ENCODE measurements around the gene RHEB.

The RHEB gene

DNA sequence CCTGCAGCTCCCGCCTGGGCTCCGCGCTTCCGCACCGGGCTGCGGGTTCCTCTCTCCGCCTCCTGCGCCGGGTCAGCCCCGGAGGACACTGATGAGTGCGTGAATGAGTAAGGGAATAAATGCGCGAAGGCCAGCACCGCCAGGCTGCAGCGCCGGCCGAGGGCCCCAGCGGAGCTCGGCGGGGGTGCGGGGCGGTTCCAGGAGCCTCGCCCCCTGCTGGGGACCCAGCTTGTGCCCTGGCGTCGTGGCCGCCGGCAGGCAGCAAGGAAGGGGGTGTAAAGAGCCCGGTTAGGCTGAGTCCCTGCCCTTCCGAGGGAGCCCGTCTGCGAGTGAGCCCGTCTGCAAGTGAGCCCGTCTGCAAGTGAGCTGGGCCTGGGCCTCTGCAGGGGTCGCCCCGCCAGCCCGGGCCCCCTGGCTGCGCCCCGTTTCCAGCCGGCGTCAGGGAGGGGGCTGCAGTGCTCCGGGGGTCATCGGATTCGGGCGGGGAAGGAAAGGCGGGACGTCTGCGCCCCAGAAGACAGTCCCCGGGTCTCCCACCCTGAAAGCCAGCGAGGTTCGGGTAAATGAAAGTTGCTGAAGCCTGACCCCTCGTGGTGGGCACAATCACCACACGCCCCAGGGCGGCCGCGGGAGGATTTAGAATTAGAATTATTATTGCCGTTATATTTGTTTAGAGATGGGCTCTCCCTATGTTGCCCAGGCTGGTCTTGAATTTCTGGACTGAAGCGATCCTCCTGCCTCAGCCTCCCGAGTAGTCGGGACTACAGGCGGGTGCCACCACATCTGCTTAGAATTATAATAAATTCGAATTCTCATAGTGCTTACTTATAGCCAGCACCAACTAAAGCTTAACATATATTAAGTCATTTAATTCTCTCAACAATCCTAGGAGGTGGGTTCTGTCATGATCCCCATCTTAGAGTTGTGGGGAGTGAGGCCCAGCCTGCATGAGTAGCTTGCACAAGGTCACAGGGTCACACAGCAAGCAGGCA, 71.1 kb downstream of the RHEB start:
- DNase-seq (ENCODE audit: low read depth): peak; percentile 65

DNA sequence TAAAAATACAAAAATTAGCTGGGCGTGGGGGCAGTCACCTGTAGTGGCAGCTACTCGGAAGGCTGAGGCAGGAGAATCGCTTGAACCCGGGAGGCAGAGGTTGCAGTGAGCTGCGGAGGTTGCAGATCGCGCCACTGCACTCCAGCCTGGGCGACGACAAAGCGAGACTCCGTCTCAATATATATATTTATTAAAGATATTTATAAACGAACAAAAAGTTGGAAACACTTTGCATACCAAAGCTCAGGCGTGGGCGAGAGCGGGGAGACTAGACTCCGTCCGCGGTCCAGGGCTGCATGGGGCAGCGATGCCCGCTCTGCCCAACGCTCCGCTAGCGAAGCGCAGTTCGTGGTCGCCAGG, 71.8 kb downstream of the RHEB start:
- DNase-seq (ENCODE audit: low read depth): no peak

DNA sequence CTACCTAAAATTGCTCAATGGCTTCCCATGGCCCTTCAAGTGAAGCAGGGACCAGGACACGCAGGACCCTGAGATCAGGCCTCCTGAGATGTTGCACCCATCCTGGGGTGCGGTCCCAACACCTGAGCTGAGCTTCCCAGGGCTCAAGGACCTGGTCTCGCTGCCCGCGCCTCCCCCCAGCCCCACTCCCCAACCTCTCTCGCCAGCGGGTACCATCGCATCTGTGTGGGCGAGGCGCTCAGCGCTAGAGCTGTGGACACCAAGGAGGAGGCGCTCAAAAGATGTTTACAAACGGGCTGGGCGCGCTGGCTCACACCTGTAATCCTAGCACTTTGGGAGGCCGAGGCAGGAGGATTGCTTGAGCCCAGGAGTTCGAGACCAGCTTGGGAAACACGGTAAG, 72.4 kb downstream of the RHEB start:
- DNase-seq (ENCODE audit: low read depth): no peak

DNA sequence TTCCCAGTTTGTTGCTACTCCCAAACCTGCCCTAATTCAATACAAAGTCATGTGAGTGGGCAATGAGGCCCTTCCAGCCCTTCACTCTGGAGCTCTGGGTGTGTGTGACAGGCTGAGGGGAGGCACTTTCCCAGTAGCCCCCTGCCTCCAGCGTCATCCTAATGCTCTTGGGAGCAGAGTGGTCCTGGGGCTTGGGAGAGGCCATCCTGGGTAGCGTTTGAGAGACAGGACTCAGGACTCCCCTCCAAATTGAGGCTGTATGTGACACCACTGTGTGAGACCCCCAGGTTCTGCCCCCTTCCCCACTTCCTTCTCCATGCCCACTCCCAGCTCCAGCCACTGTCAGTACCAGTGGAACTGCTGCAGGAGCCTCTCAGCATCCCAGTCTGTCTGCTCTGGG, 73.3 kb downstream of the RHEB start:
- no peak for DNase-seq (ENCODE audit: low read depth)

DNA sequence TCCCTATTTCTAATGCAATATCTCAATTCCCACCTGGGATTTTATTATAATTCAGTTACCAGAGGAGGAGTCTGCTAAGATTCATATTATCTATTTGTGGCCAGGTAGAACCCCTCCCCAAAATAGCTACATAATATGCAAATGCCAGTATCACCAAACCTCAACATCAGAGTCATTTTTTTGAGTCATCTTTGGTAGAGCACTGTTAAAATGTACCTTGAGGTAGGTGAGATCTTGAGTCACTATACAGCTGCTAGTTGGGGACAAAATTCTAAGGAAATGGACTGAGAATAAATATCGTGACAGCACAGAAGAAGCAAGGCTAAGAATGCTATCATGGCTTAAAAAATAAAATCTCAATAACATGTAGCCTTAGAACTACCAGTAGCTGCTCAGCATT, 75.1 kb downstream of the RHEB start:
- no peak for DNase-seq (ENCODE audit: low read depth)

DNA sequence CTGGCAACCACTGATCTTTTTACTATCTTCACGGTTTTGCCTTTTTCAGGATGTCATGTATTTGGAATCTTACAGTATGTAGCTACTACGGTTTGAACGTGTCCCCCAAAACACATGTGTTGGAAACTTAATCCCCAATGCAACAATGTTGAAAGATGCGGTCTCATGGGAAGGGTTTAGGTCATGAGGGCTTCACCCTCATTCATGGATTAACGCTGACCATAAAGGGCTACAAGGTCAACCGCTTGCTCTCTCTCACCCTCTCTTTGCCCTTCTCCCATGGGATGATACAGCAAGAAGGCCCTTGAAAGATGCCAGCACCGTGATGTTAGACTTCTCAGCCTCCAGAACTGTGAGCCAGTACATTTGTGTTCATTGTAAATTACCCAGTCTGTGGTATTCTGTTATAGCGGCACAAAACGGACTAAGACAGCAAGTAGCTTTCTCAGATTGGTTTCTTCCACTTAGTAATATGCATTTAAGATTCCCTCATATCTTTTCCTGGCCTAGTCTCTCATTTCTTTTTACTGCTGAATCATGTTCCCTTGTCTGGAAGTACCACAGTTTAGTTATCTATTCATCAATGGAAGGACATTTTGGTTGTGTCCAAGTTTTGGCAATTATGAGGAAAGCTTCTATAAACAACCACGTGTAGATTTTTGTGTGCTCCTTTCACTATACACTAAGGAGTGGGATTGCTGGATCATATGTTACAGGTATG, 76.8 kb downstream of the RHEB start:
- no peak for DNase-seq (ENCODE audit: low read depth)

DNA sequence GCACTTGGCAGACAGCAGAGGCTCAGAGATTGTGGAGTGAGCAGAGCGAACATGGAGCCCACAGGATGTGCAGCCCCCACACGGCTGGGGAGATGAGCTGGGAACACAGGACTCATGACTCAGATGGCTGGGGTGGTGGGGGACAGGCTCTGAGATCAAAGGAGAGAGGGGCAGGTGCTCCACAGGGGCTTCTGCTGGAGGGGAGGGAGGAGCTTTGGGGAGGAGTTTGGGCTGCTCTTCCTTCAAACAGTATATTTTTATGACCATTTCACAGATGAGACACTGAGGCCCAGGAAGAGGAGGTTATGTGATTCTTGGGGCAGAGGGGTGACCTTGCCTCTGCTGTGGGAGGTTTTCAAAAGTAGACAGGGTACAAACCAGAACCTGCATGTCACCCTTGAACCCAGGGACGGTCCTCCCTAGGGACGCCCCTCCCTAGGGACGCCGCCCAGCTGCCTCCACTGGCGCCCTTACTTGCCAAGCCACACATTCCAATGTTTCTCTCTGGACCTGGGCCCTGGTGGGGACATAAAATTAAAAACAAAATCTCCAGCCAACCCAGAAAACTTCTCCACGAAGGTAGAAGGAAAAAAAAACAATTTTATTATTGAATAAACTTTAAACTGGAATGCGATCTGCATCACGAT, 78.8 kb downstream of the RHEB start:
- DNase-seq (ENCODE audit: low read depth): no peak

DNA sequence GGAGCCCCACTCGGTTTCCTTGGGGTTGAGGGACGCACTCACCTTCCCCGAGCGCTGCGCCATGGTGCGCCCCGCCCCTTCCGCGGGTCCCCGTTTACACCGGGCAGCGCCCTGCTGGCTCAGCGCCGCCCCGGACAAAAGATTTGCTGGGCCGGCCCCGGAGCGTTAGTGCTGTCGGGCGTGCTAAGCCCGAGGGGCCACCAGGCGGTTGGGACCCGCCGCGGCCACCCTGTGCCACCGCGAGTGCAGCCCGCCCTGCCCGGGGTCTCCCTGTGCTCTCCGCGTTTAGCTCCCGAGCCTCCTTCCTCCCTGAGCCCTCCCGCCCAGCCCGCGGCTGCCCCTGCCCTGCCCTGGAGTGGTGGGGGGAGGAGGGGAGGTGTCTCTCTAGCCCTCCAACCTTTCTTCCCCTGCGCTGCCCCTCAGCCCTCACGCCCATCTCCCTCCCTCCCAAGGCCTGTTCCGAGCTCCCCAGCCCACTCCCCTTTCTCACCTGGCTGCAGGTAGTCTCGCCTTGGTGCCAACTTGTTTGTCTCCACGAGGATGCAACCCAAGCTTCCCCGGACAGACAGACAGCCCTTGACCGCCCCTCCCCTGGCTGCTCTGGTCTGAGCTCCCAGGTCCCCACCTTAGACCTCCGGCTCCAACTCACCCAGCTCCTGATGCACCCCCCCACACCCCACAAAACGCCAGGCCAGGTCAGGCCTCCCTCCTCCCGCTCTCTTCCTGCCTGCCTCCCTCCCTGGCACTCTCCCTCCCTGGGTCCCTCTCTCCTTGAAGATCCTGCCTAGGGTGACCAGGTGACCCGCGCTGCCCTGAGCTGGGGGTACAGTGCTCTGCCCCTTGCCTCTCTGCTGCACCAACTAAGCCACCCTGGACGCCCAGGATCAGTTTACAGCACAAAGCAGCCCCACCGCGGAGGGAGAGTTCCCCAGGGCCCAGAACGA, 79.6 kb downstream of the RHEB start, which contains the start of gene CRYGN:
TSS of gene CRYGN (minus strand) at position 287 of the 944 bp plus-strand sequence. CDS start at position 63, 224 bp downstream.
- DNase-seq (ENCODE audit: low read depth): no peak

DNA sequence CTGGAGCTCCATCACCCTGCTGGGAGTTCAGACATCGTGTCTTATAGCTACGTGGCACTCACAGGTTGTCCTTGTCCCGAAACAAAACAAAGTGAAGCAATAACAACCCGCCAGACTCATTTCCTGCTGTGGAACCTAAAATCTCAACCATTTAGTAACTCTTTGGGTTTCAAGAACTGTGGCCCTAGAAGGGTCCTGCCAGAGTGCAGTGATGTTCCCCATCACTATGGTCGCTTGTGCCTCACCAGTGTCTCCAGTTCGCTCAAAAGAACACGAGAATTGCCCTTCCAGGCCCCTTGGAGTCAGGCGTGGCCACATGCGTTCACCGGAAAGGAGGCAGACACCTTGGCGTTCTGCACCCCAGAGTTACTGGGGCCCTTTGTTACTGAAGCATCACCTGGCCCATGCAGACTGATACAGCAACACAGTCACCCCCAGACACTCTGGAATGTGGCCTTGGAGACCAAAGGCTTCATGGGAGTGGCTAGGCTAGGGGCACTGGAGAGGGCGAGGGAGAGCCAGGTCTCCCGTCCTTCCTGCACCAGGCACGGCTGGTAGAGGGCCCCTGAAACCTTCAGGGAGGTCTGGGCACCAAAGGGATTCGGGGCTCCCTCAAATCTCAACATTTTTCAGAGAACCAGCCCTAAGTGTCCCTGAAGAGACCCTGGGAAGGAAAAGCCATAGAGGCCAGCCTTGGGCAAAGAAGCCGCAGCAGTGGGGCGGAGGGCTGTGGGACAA, 80.7 kb downstream of the RHEB start:
- no peak for DNase-seq (ENCODE audit: low read depth)

DNA sequence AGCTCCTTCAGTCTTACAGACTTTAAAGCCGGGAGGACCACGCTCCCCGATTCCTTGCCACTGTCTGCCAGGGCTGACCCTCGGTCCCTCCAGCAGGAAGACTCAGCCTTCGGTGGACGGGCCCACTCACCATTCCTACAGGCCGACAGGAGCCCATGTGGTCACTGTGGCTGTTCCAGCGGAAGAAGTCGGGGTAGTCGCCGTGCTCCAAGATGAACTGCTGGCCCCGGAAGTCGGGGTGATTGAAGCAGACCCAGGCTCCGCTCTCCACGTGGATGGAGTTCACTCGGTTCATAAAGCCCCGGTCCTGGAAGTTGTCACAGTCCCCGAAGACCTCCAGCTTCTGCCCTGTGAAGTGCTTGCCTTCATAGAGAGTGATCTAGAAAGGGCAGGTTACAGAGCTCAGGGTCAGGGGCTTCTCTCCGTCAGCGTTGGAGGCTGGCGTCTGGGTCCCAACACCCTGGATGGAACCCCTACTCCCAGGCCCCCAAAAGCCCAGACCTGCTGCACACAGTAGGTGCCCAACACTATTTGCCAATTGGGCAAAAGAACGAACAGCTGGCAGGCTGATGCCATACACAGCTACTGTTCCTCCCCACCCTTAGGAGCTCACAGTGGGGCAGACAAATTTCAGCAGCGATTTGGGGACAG, 81.7 kb downstream of the RHEB start:
- no peak for DNase-seq (ENCODE audit: low read depth)

DNA sequence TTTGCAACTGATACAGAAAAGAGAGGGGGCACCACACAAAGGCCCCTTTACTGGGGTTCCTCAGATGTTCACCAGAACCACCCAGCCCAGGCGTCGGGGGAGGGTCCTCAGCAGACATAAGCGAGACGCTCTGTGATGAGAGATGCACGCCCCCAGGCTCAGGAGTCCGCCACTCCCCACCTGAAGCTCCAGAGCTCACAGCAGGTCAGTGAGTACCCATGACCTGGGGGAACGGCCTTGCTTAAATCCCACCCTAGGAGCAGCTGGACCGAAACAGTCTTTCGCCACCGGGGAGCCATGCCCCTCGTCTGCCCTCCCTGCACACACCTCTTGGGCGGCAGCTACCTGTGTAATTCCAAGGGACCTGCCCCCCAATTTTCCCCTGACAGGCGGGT, 82.5 kb downstream of the RHEB start:
- no peak for DNase-seq (ENCODE audit: low read depth)

DNA sequence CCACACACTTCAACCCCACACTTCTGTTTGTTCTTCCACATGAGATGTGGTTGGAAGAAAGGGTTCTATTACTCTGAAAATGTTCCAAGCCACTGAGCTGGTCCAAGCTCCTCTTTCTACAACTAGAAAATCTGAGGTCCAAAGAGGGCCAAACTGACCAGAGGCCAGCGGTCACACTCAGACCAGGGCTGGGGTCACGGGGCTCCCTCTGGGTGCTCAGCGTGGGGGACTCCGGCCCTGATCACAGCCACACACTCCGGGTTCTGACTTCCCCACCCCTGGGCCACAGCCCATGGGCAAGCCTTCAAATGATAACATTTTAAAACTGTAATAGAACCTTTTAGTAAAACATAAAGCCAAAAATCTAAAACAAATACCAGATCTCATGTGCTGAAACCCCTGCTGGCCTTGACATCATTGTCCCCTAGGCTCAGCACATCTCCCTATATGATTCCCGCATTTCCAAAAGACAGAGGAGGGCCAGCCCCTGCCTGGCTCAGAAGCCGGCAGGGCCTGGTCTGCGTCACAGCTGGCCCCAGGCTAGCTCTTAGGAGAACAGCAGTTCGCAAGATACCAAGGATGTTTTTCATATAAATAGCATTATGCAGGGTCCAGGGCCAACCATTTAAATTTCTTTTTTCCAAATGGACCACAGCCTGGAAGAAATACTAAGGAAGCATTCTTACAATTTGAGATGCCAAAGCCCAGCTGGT, 83.1 kb downstream of the RHEB start:
- peak; percentile 75 for DNase-seq (ENCODE audit: low read depth)

DNA sequence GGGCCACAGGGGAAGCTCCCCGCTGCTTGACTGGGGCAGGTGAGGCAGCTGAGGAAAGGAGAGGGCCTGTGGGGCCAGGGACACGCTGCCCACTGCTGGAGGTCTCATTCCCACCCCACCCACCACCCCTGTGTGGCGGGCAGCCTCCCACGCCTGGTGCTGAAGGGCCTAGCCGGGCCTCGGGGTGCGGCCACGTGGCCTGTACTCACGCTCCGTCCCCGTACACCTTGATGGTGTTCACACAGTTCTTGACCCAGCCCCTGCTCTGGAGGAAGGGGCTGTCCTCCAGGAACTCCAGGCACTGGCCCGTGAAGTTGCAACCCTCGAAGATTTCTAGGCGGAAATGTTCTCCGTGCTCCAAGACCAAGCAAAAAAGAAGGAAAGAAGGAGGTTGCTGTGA, 83.7 kb downstream of the RHEB start:
- no peak for DNase-seq (ENCODE audit: low read depth)

DNA sequence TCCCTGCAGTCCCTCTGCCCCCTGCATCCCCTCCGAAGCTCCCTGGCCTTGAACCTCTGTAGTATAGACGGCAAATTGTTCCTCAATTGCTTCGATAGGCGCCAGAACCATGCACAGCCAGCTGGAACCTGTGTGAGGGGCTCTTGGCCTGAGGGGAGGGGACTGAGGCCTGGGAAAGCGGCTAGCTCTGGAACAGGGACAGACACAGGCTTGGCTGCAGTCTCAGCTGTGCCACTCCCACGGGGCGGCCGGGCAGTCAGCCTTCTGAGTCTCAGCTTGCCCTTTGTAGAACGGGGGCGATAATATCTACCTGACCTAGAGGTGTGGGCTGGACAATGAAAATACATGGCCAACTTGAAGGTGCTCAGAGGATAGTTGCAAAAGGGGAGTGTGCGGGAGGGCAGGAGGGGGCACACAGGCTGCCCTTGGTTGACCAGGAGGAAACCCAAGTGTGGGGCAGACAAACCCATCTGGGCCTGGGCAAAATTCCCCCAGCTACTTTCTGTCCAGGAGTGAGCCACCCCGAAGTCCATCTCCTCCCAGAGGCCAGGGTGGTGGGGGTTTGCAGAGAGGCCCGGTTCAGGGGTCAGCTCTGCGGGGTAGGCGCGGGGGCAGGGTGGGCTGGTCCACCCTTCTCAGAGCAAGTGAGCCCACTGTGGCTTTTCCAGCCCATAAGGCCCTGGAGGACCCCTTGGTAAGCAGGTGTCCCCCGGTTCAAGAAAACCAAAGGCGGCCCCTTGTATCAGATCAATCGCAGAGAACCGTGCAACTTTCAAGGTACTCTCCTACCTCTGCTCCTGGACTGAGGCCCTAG, 84.4 kb downstream of the RHEB start:
- DNase-seq (ENCODE audit: low read depth): no peak

DNA sequence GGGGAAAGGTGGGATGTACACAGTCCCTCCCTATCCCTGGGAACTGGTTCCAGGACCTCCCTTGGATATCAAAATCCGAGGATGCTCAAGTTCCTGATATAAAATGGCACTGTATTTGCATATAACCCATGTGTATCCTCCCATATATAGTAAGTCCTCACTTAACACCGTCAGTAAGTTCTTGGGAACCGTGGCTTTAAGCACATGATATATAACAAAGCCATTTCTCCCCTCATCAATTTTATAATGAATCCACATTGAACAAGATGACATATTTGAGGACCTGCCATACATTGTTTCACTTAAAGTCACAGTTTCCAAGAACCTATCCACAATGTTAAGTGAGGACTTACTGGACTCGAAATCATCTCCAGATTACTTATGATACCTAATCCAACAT, 85.1 kb downstream of the RHEB start:
- no peak for DNase-seq (ENCODE audit: low read depth)

DNA sequence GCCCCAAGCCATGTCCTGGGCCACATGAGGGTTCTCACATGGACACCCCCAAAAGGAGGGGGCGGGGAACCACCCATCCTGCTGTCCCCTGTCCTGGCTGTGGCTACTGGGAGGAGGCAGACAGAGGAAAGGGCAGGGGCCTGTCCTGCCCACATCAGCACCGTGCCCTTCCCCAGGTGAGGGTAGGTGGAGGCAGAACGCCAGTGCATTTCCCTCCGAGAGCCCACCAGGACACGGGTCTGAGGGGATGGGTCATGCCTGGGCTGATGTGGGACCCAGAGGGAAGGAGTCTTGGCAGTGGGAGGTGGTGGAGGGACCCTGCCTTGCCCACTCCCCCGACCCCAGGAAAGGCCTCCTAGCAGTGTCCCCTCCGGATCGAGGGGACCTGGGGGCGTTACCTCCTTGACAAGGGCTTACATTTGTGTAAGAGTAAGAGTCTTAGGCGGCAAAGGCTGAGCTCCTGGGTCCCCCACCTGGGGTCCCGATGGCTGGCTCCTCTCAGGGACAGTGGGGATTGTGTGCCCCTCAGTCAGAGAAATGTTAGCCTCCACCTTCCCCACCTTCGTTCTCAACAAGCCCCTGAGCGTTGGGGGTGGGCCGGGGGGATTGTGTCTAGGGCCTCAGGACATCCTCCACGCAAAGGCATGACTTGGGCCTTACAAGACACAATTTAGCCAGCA, 85.8 kb downstream of the RHEB start:
- DNase-seq (ENCODE audit: low read depth): no peak

DNA sequence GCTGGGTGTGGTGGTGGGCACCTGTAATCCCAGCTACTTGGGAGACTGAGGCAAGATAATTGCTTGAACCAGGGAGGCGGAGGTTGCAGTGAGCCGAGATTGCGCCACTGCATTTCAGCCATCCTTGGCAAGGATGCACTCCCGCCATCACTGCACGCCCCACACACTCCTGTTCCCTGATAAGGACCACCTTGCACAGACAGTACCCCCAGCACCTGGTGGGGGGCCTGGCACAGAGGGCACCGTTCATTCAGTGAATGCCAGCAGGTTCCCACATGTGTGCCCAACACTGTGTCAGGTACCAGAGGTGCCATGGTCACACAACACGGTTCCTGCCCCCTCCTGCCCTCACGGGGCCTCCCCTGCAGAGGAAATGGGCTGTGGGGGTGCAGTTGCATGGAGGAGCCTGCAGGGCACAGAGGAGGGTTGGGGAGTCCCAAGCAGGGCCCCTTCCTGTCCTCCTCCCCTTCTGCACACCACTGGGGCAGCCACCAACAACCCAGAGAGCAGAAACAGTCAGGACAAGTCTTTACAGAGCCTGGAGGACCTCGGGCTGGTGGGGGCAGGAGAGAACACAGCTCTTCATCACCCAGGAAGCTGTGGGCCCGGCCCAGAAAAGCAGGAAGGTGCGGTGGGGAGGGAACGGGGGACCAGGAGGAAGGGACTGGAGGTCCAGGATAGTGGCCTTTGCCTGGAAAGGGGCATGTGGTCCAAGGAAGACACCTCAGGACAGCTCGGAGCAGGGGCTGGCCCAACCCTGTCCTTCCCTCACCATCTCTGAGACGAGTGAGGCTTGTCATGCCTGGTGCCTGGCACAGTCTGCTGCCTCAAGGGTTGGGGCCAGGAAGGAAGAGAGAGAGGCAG, 86.8 kb downstream of the RHEB start:
- DNase-seq (ENCODE audit: low read depth): no peak
